Panc1 (cell line): ENCODE results near the gene HELZ2.

Experiments used
- POLR2AphosphoS5 ChIP-seq: IDR thresholded peaks from 2 replicates; pipeline ENCODE4 v1.6.1; 2012; ENCODE audit warnings: mild to moderate bottlenecking, low read depth, low read length, moderate library complexity
- SIN3A ChIP-seq: IDR thresholded peaks from 2 replicates; pipeline ENCODE4 v1.6.1; 2012; ENCODE audit warnings: low read depth, mild to moderate bottlenecking, low read length, moderate library complexity, borderline replicate concordance; ENCODE audit not compliant: insufficient read depth
- TF ChIP-seq, protein P1 (sequence below): fragments of 450-650 bp; IDR thresholded peaks from 2 replicates; pipeline ENCODE4 v1.5.1; 2017; ENCODE audit warnings: mild to moderate bottlenecking
- TF ChIP-seq, protein P2 (sequence below), 2 experiments: IDR thresholded peaks; 2 replicates each; pipeline ENCODE4 v1.6.1; 2011 to 2012; ENCODE audit warnings: low read depth in 2 of 2, control low read depth in 1 of 2, low read length in 1 of 2, mild to moderate bottlenecking in 1 of 2, moderate library complexity in 1 of 2; ENCODE audit not compliant: insufficient read depth in 1 of 2

DNA sequence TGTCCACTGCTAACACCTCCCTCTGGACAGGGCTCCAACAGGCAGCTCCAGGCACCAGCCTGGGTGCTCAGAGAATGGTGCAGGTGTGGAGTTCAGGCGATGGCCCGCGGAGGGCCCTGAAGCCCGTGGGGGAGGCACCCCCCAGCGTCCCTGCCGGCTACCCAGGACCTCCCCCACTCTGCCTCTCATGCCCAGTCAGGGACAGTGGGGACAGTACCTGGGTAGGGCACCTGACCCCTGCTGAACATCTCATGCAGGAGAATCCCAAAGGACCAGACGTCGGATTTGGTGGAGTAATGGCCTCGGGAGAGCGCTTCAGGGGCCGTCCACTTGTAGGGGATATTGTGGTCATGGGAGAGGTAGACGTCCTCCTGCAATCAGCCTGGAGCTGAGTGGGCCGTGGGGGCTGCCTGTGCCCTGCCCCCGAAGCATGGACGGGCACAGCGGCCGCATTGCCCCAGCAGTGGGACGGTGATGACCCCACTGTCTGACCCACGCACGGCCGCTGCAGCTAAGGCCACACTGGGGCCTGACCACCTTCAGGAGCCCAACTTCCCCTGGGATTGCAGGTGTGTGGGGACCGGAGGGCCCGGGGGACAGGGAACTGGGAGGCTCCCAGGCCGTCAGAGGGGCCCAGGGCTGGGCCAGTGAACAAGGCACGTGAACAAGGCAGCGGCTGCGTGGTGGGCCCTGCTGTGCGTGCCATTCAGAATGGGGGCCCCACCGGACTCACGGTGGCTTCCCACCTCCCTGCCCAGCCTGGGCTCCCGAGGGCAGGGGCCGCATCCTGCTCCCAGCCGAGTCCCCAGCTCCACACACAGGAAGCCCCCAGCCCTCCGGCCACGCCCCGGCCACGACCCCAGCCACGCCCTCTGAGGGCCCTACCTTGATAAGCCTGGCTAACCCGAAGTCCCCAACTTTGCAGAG is 43.9 kb downstream of the HELZ2 start:
- TF ChIP-seq, protein P1, sequence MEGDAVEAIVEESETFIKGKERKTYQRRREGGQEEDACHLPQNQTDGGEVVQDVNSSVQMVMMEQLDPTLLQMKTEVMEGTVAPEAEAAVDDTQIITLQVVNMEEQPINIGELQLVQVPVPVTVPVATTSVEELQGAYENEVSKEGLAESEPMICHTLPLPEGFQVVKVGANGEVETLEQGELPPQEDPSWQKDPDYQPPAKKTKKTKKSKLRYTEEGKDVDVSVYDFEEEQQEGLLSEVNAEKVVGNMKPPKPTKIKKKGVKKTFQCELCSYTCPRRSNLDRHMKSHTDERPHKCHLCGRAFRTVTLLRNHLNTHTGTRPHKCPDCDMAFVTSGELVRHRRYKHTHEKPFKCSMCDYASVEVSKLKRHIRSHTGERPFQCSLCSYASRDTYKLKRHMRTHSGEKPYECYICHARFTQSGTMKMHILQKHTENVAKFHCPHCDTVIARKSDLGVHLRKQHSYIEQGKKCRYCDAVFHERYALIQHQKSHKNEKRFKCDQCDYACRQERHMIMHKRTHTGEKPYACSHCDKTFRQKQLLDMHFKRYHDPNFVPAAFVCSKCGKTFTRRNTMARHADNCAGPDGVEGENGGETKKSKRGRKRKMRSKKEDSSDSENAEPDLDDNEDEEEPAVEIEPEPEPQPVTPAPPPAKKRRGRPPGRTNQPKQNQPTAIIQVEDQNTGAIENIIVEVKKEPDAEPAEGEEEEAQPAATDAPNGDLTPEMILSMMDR: no peak
- TF ChIP-seq, protein P2, sequence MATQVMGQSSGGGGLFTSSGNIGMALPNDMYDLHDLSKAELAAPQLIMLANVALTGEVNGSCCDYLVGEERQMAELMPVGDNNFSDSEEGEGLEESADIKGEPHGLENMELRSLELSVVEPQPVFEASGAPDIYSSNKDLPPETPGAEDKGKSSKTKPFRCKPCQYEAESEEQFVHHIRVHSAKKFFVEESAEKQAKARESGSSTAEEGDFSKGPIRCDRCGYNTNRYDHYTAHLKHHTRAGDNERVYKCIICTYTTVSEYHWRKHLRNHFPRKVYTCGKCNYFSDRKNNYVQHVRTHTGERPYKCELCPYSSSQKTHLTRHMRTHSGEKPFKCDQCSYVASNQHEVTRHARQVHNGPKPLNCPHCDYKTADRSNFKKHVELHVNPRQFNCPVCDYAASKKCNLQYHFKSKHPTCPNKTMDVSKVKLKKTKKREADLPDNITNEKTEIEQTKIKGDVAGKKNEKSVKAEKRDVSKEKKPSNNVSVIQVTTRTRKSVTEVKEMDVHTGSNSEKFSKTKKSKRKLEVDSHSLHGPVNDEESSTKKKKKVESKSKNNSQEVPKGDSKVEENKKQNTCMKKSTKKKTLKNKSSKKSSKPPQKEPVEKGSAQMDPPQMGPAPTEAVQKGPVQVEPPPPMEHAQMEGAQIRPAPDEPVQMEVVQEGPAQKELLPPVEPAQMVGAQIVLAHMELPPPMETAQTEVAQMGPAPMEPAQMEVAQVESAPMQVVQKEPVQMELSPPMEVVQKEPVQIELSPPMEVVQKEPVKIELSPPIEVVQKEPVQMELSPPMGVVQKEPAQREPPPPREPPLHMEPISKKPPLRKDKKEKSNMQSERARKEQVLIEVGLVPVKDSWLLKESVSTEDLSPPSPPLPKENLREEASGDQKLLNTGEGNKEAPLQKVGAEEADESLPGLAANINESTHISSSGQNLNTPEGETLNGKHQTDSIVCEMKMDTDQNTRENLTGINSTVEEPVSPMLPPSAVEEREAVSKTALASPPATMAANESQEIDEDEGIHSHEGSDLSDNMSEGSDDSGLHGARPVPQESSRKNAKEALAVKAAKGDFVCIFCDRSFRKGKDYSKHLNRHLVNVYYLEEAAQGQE (IDR thresholded peaks at IDR 0.05; ENCODE audit: insufficient read depth in 1 of 2, low read depth in 2 of 2, low read length in 1 of 2): no peak
- TF ChIP-seq POLR2AphosphoS5: no peak
- TF ChIP-seq SIN3A: no peak
